ENCODE measurements around the gene TRAF1.

The TRAF1 gene

DNA sequence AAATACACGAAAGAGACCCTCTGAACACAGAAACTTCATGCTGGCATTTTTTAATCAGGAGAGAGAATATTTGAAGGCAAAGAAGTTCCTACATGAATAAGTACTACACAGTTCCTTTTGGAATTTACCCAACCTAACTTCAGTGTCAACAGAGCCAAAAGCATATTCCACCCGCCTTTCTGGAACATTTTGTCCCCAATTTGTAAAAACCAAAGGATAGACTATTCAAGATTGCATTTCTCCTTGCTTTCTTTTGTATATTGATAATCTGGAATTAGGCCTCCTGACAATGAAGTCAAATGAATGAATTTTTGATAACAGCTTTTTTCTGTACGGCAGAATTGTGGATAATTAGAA is 39.4 kb upstream of the TRAF1 start:
- DNase-seq (ENCODE audit: extremely low spot score) = no peak
- TF ChIP-seq NFRKB (IDR thresholded peaks at IDR 0.05) (no peak), FOXM1 (IDR thresholded peaks at IDR 0.05; ENCODE audit: borderline replicate concordance) (no peak), SUZ12 (IDR thresholded peaks at IDR 0.05) (no peak), HDGF (IDR thresholded peaks at IDR 0.05; ENCODE audit: borderline replicate concordance) (no peak), TARDBP (IDR thresholded peaks at IDR 0.05) (no peak), ARNT (IDR thresholded peaks at IDR 0.05) (no peak), FOXA1 (IDR thresholded peaks at IDR 0.05) (no peak), L3MBTL2 (conservative IDR thresholded peaks at IDR 0.05) (no peak), LEF1 (IDR thresholded peaks at IDR 0.05; ENCODE audit: borderline replicate concordance) (no peak), ELF4 (IDR thresholded peaks at IDR 0.05) (no peak), FOXK2 (IDR thresholded peaks at IDR 0.05) (no peak), BHLHE40 (IDR thresholded peaks at IDR 0.05; ENCODE audit: borderline replicate concordance) (no peak), SP1 (IDR thresholded peaks at IDR 0.05) (no peak), PKNOX1 (IDR thresholded peaks at IDR 0.05) (no peak), CTBP1 (IDR thresholded peaks at IDR 0.05; ENCODE audit: borderline replicate concordance) (no peak), ZNF384 (IDR thresholded peaks at IDR 0.05) (no peak)
- ChIA-PET POLR2A (no interaction called here), CTCF (interaction anchor here (1.6 kb wide), 1 partner anchor 15 kb away, joined by 7 read pairs; no protein-coding TSS in a partner anchor)

- DNase-seq (ENCODE audit: extremely low spot score) = no peak
- CTCF ChIA-PET = interaction anchor here (1.6 kb wide), 1 partner anchor 16 kb away, joined by 7 read pairs; no protein-coding TSS in a partner anchor
- POLR2A ChIA-PET = interaction anchor here (1.3 kb wide), 1 partner anchor 172 kb away, joined by 3 read pairs; the partner anchor contains the start of gene FBXW2
- TF ChIP-seq ARNT (IDR thresholded peaks at IDR 0.05) (no peak), FOXA1 (IDR thresholded peaks at IDR 0.05) (no peak), L3MBTL2 (conservative IDR thresholded peaks at IDR 0.05) (no peak), BHLHE40 (IDR thresholded peaks at IDR 0.05; ENCODE audit: borderline replicate concordance) (no peak), SP1 (IDR thresholded peaks at IDR 0.05) (no peak), ZNF384 (IDR thresholded peaks at IDR 0.05) (no peak), TARDBP (IDR thresholded peaks at IDR 0.05) (no peak)
Measured at GRCh38 chr9:120965344-120966012, 38.9 kb upstream of the TRAF1 start.

GRCh38 chr9:120961936-120962335 is 35.3 kb upstream of the TRAF1 start:
- TF ChIP-seq CTBP1 (IDR thresholded peaks at IDR 0.05; ENCODE audit: borderline replicate concordance) (no peak), FOXK2 (IDR thresholded peaks at IDR 0.05) (no peak), TARDBP (IDR thresholded peaks at IDR 0.05) (no peak), NFRKB (IDR thresholded peaks at IDR 0.05) (no peak), SP1 (IDR thresholded peaks at IDR 0.05) (no peak), FOXM1 (IDR thresholded peaks at IDR 0.05; ENCODE audit: borderline replicate concordance) (no peak), FOXA1 (IDR thresholded peaks at IDR 0.05) (no peak), ZNF384 (IDR thresholded peaks at IDR 0.05) (no peak), PKNOX1 (IDR thresholded peaks at IDR 0.05) (no peak), L3MBTL2 (conservative IDR thresholded peaks at IDR 0.05) (no peak), HDGF (IDR thresholded peaks at IDR 0.05; ENCODE audit: borderline replicate concordance) (no peak)
- ChIA-PET CTCF (interaction anchor here (0.6 kb wide), 1 partner anchor 101 kb away, joined by 3 read pairs; no protein-coding TSS in a partner anchor), POLR2A (no interaction called here)

GRCh38 chr9:120960001-120960400 is 33.4 kb upstream of the TRAF1 start:
- no peak for DNase-seq (ENCODE audit: extremely low spot score)
- no peak for TF ChIP-seq SP1 (IDR thresholded peaks at IDR 0.05)
- no peak for TF ChIP-seq CTBP1 (IDR thresholded peaks at IDR 0.05; ENCODE audit: borderline replicate concordance)
- TF ChIP-seq FOXM1 (IDR thresholded peaks at IDR 0.05; ENCODE audit: borderline replicate concordance) = no peak
- no peak for TF ChIP-seq NFRKB (IDR thresholded peaks at IDR 0.05)
- TF ChIP-seq HDGF (IDR thresholded peaks at IDR 0.05; ENCODE audit: borderline replicate concordance) = no peak
- no peak for TF ChIP-seq SUZ12 (IDR thresholded peaks at IDR 0.05)
- TF ChIP-seq FOXK2 (IDR thresholded peaks at IDR 0.05) = no peak
- TF ChIP-seq TARDBP (IDR thresholded peaks at IDR 0.05) = no peak
- ChIA-PET POLR2A (no interaction called here), CTCF (no interaction called here)

More at GRCh38 chr9:120961936-120962335, 35.3 kb upstream of the TRAF1 start:
- DNase-seq (ENCODE audit: extremely low spot score) = no peak

DNA sequence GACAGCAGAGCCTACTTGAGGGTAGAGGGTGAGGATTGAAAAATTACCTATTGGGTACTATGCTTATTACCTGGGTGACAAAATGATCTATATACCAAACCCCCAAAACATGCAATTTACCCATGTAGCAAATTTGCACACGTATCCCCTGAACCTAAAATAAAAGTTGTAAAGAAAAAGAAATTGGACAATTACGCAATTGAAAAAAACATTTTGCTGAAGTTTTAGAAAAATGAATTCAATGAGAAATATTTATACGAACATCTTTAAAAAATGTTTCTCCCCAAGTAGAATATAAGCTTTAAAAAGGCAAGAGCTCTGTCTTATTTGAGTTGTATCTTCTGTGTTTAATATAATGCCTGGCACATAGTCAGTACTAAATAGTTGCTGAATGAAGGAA is 30.3 kb upstream of the TRAF1 start:
- ChIA-PET POLR2A (no interaction called here), CTCF (no interaction called here)
- TF ChIP-seq ELF4 (IDR thresholded peaks at IDR 0.05) (no peak), TARDBP (IDR thresholded peaks at IDR 0.05) (no peak), CTBP1 (IDR thresholded peaks at IDR 0.05; ENCODE audit: borderline replicate concordance) (no peak), SP1 (IDR thresholded peaks at IDR 0.05) (no peak), SUZ12 (IDR thresholded peaks at IDR 0.05) (no peak), FOXA1 (IDR thresholded peaks at IDR 0.05) (no peak), ARNT (IDR thresholded peaks at IDR 0.05) (no peak), PKNOX1 (IDR thresholded peaks at IDR 0.05) (no peak)
- DNase-seq (ENCODE audit: extremely low spot score) = no peak

DNA sequence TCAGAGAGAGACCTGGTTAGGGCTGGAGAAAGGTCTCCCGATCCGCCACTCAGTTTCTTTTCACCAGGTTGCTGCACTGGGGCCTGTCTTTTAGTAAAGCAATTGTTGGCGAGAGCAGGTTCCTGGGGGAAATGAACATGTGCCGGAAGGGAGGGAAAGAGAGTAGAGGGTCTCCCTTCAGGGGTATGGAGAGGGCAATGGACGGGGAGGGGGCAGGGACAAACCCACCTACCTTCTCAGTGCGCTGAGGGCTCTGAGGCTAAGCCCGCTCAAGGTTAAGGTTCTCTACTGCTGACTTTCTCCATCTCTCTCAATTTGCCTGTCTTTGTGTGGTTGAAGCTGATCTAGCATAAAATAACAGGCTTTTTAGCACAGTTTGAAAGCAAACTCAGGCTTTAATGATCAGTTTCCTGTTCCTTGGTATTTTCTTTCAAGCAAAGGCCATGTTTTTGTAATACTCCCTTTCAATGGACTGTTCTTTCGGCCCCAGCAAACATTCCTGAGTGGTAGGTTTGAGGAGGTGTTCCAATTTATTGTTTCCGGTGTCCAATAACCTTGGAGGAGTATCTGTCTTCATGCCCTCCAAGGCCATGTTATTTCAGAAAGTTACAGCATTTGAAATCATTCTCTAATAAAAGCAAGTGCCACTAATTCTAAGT is 25.5 kb upstream of the TRAF1 start:
- POLR2A ChIA-PET = no interaction called here
- DNase-seq (ENCODE audit: extremely low spot score) = no peak
- no peak for TF ChIP-seq FOXA1 (IDR thresholded peaks at IDR 0.05)
- no peak for TF ChIP-seq FOXK2 (IDR thresholded peaks at IDR 0.05)
- TF ChIP-seq LEF1 (IDR thresholded peaks at IDR 0.05; ENCODE audit: borderline replicate concordance) = no peak
- TF ChIP-seq HDGF (IDR thresholded peaks at IDR 0.05; ENCODE audit: borderline replicate concordance) = no peak
- no peak for TF ChIP-seq SP1 (IDR thresholded peaks at IDR 0.05)
- TF ChIP-seq BHLHE40 (IDR thresholded peaks at IDR 0.05; ENCODE audit: borderline replicate concordance) = no peak
- no peak for TF ChIP-seq ARNT (IDR thresholded peaks at IDR 0.05)
- TF ChIP-seq PKNOX1 (IDR thresholded peaks at IDR 0.05) = no peak
- no peak for TF ChIP-seq ELF4 (IDR thresholded peaks at IDR 0.05)
- TF ChIP-seq L3MBTL2 (conservative IDR thresholded peaks at IDR 0.05) = no peak
- CTCF ChIA-PET = no interaction called here
